HG03039 (cell line): ENCODE data around the gene EYS.
"Not testable (repeated sequence)": the region's sequence is repeated elsewhere in the genome, so short reads cannot be mapped to it uniquely, and the experiment has no call there.

Source experiments
- ATAC-seq: cut with Tn5 transposase; IDR thresholded peaks from one replicate; pipeline ENCODE4 v1.9.1; 2021; ENCODE audit warnings: mild to moderate bottlenecking, moderate library complexity; ENCODE audit not compliant: unreplicated experiment

The EYS gene

DNA sequence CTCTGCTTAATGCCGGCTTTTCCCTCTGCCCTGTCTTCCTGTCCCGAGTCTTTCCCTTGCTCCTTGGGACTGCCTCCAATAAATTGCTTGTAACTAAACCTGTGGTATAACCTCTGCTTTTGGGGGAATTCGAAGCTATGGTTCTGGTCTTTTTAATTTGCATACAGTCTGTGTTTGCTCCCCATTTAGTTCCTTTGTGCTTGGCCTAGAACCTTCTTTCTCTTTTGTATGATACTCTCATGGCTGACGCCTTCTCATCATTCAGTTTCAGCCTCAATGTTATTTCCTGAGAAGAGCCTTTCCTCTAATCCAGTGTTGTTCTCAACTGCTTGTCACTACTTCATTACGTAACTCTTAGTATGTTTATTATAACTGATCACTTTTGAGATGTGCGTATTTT is 1823.4 kb downstream of the EYS start:
- no peak for ATAC-seq

- no peak for ATAC-seq
Observed at GRCh38 chr6:63882208-63882607, 1824.8 kb downstream of the EYS start.

DNA sequence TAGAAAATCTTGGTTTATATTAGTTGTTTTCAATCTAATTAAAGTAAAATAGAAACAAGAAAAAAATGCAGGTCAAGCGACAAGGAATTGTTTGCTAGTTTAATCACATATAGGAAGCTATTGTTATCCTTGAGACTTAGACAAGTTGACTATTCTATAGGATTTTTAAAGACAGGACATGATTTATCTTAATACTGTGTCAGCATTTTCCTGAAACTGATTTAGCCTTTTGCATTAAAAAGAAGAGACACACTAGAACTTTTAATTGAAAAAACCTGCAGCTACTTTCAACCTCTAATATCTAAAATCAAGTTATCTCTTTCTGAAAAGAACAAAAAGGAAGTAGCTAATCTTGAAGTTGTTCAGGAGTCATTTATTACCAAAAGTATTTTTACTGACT is 1825.2 kb downstream of the EYS start:
- ATAC-seq, result no peak

GRCh38 chr6:63872233-63872632 is 1834.8 kb downstream of the EYS start:
- ATAC-seq, result no peak

- ATAC-seq, result no peak
Observed at GRCh38 chr6:63868351-63868750, 1838.7 kb downstream of the EYS start.

GRCh38 chr6:63864671-63865318 is 1842.2 kb downstream of the EYS start:
- no peak for ATAC-seq

DNA sequence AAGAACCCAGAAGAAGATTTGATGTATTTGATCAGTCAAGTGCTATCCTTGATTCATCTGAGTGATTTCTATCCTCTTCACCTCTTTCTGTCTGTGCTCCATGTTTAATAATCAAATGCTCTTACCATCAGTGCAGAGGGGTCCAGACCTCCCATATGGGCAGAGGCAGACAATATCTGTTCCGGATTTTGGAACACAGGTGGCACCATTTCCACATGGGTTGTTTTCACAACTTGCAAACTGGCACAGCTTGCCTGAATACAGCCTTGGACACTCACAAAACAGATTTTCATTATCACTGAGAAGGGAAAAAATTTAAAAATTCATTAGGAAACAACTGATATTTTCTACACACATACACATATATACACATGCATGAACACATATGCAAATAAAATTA is 1843.0 kb downstream of the EYS start:
- ATAC-seq, result no peak

- ATAC-seq, result no peak
Observed at GRCh38 chr6:63862486-63863198, 1844.4 kb downstream of the EYS start.

DNA sequence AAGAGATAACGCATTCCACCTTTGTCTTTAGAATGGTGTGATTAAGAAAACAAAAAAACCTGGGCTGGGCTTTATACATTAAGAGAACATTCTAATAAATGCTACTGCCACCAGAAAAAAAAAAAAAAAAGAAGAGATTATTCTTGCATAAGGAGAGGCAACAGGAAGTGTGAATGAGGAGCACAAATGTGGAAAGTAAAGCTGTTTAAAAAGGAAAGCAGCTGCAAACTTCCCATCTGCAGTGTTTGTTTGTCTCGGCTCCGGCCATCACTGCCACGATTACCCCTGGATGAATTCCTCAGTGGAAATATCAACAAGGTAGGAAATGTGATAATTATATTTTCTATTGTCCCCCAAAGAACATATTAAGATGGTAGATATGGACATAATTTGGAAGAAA is 1847.5 kb downstream of the EYS start:
- no peak for ATAC-seq

DNA sequence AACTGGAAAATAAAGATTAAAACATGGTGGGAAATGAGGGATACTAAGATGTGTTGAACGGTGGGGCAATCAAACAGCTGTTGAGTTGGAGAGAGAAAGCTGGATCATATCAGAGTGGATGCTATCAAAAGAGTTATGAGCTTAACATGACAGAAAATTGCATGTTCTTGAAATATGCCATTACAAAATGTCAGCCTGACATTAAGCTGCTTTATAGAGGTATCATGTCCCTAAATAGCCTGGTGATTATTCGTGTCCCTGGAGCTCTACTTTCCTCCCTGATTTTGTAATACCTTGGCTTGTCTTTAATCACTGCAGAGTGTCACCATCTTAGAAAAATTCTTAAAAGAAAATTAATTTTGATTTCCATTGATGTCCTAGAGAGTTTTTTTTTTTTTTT is 1848.3 kb downstream of the EYS start:
- ATAC-seq, result no peak

- no peak for ATAC-seq
Observed at GRCh38 chr6:63856271-63856670, 1850.8 kb downstream of the EYS start.

- ATAC-seq, result no peak
Observed at GRCh38 chr6:63844287-63844686, 1862.7 kb downstream of the EYS start.

DNA sequence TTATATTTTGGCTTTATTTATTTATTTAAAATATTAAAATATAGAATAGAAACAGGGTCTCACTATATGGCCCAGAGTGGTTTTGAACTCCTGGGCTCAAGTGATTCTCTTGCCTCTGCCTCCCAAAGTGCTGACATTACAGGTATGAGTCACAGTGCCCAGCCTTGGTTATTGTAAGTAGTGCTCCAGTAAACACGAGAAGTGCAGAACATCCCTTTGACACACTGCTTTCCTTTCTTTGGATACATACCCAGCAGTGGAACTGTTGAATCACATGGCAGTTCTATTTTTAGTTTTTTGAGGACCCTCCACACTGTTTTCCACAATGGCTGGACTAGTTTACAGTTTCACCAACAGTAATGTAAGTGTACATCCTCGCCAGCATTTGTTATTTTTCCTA is 1867.5 kb downstream of the EYS start:
- no peak for ATAC-seq

GRCh38 chr6:63828678-63829077 is 1878.3 kb downstream of the EYS start:
- not testable (repeated sequence) for ATAC-seq

DNA sequence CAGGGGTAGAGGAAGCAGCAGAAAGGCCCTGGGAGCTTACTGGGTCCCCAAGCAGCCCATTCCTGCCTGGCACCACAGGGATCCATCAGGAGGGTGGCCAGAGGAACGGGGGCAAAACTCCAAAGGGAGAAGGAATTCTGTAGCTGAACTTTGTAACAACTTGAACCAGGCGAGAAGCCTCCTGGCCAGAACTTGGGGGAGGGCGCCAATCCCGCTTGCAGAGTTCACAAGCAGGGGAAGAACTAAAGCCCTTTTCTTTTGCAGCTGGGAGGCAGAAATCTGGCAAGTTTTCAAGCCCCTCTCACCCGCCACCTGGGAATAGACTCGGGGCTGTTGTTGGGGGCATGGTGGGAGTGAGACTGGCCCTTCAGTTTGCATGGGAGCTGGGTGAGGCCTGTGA is 1882.3 kb downstream of the EYS start:
- ATAC-seq, result no peak

DNA sequence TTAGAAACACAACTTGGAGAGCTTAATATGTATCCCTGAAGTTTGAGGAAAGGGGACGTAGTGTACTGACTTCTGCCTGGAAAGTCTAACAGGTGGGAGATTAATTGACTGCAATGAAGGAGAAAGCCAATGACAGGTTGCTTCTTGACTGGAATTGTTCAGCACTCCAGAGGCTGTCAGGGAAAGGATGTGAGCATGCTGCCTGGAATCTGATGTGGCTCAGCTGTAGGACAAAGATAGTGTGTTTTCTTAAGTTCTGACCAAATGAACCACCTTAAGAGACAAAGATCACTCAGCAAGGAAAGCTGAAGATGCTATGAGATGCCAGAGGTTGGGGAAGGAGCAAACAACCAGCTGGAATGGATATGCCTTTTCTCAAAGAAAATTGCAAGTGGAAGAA is 1885.6 kb downstream of the EYS start:
- no peak for ATAC-seq

GRCh38 chr6:63819831-63820230 is 1887.2 kb downstream of the EYS start:
- no peak for ATAC-seq

GRCh38 chr6:63817492-63818050 is 1889.5 kb downstream of the EYS start:
- no peak for ATAC-seq

DNA sequence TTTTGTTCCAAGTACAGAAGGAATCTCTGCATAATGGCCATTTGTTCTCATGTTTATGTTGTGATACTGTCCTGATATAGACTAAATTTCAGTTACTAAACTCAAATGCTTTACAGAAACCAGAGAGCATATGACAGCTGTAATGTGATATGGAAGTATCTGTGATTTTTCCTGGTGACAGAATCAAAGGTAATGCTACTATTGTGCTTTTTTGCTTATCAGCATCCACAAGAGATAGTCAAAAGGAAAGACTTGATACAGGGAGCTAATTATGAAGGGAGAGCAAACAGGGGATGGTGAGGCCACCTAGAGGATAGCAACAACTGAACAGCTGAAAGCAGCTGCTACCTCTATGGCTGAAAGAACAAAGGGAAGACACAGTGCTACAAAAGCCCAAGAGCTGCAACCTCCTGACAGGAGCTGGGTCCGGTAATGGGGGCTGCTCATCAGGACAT is 1890.0 kb downstream of the EYS start:
- no peak for ATAC-seq

- no peak for ATAC-seq
Observed at GRCh38 chr6:63816401-63816981, 1890.5 kb downstream of the EYS start.

- no peak for ATAC-seq
Observed at GRCh38 chr6:63814459-63814858, 1892.6 kb downstream of the EYS start.

DNA sequence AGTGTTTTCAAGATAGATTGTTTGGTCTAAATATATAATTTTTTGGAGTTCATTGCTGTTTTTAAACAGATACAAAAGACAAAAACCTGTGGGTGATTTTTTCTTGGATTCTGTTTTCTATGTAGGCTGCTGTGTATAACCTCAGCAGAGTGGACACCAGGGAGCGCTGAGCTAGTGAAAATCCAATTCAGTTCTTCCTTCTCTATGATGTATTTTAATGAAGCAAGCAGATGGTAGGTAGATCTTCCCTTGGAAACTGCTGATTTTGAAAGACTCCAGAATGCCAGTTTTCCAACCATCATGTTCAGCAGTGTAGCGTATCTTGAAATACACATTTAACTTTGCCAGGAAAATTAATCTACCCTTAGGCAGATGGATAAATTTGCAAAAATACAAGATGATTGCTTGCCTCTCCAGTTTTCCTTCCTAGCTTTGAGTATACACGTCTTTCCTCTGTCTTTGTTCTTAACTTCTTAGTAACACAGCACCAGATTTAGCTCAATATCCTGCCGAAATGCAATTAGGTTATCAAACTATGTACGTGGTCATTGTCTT is 1893.4 kb downstream of the EYS start:
- no peak for ATAC-seq
